DMS153 treated with DMSO at 0.1 percent for 48 hours (cell line): ENCODE results near the gene CEACAM16.
"Not testable (repeated sequence)": the region's sequence is repeated elsewhere in the genome, so short reads cannot be mapped to it uniquely, and the experiment has no call there.

Experiments
- DNase-seq: peaks from one replicate; lab custom pipeline; 2025; ENCODE audit not compliant: unreplicated experiment; lab: John Stamatoyannopoulos, UW

CEACAM16 gene, protein sequence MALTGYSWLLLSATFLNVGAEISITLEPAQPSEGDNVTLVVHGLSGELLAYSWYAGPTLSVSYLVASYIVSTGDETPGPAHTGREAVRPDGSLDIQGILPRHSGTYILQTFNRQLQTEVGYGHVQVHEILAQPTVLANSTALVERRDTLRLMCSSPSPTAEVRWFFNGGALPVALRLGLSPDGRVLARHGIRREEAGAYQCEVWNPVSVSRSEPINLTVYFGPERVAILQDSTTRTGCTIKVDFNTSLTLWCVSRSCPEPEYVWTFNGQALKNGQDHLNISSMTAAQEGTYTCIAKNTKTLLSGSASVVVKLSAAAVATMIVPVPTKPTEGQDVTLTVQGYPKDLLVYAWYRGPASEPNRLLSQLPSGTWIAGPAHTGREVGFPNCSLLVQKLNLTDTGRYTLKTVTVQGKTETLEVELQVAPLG

DNA sequence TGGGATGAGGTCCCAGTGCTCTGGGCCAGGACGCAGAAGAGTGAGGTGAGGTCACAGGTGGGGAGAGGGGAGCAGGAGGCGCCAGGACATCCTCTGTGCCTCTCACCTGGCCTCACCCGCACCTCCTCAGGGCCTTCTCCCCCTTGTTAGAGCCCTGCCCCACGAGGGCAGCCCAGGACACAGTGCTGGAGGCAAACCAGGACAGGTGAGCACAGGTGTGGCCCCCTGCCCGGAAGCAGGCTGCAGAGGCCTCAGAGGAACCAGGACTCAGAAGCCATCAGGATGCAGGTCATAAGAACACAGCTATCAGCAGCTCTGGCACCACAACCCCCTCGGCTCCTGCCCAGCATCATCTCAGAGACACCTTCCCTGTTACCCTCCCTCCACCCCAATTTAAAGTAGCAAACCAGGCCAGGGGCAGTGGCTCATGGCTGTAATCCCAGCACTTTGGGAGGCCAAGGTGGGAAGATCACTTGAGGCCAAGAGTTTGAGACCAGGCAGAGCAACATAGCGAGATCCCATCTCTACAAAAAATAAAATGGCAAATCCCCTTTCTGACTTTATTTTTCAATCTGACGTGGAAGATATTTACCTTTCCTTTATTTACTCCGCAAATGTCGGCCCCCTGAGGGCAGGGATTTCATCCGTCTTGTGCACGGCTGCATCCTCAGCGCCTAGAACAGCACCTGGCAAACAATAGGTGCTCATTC is at the start of gene CEACAM16:
Gene CEACAM16, plus strand, starts transcription at position 660 of the 710 bp plus-strand sequence. CDS start 2,306 bp downstream, outside the sequence.
- no peak for DNase-seq

DNA sequence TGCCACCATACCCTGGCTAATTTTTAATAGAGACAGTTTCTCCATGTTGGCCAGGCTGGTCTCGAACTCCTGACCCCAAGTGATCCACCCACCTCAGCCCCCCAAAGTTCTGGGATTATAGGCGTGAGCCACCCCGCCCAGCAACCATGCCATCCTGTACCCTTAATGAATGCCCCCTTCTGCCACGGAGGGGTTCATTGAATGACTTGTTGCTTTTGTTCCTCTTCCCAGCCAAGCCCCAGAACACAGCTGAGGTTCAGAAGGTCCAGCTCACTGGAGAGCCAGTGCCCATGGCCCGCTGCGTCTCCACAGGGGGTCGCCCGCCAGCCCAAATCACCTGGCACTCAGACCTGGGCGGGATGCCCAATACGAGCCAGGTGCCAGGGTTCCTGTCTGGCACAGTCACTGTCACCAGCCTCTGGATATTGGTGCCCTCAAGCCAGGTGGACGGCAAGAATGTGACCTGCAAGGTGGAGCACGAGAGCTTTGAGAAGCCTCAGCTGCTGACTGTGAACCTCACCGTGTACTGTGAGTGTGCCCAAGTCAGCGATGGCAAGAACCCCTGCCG is 49.3 kb upstream of the CEACAM16 start:
- no peak for DNase-seq

DNA sequence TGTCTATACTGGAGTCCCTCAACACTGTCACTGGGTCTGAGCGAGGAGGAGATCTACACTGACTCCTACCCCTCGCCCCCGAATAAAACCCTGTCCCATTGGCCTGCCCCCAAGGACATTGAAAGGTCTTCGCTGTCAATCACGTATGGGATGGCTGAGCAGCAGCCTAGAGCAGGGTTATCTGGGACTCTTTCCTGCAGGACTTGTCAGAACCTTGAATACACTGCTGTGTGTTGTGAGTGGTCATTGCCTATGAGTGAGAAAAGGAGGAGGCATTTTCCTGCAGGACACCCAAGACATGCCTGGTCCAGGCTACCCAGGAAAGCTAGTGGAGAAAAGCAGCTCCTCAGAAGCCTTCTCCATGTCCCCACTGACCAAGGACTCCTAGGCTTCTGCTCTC is 45.6 kb upstream of the CEACAM16 start:
- no peak for DNase-seq

DNA sequence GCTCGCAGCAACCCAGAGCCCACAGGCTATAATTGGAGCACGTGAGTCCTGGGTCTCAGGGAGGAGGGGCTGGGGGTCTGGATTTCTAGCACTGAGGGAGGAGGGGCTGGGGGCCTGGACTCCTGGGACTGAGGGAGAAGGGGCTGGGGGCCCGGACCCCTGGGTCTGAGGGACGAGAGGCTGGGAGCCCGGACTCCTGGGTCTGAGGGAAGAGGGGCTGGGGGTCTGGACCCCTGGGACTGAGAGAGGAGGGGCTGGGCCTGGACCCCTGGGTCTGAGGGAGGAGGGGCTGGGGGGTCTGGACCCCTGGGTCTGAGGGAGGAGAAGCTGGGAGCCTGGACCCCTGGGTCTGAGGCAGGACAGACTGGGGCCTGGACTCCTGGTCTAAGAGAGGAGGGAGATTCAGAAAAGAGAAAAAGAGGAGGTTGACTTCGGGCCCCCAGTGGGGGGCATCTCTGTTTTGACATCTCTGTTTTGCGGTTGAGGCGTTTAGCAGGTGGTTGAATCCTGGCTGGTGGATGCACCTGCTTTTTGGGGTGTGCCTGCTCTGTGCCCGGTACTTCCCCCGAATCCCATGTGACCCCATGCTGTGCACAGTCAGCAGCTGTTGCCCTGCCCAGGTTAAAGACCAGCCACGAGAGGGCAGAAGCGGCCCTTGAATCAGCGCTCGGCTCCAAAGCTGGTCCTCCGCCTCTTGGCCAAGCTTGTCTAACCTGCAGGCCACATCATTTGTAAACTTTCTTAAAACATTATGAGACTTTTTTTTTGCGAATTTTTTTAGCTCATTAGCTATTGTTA is 44.8 kb upstream of the CEACAM16 start:
- no peak for DNase-seq

DNA sequence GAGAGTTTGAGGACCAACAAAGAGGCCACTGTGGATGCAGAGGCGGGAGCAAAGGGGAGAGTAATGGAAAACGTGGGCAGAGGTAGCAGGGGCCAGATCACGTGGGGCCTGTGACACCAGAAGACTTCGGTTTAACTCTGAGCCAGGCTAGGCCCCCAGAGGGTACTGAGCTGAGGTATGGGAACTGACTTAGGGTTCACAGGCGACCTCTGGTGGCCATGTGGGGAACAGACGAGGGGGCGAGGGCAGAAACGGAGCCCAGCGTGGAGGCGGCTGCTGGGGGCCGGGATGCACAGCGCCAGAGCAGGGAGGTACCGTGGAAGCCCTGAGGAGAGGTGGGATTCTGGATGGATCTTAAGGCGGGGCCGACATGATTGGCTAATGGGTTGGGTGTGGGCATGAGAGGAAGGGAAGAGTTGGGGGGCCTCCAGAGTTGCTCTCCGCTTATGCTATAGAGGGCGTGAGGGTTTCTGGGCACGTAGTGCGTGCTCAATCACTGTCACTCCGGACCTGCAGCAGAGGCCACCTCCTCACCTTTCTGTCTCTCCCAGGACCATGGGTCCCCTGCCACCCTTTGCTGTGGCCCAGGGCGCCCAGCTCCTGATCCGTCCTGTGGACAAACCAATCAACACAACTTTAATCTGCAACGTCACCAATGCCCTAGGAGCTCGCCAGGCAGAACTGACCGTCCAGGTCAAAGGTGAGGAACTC is 41.6 kb upstream of the CEACAM16 start:
- DNase-seq, result no peak

DNA sequence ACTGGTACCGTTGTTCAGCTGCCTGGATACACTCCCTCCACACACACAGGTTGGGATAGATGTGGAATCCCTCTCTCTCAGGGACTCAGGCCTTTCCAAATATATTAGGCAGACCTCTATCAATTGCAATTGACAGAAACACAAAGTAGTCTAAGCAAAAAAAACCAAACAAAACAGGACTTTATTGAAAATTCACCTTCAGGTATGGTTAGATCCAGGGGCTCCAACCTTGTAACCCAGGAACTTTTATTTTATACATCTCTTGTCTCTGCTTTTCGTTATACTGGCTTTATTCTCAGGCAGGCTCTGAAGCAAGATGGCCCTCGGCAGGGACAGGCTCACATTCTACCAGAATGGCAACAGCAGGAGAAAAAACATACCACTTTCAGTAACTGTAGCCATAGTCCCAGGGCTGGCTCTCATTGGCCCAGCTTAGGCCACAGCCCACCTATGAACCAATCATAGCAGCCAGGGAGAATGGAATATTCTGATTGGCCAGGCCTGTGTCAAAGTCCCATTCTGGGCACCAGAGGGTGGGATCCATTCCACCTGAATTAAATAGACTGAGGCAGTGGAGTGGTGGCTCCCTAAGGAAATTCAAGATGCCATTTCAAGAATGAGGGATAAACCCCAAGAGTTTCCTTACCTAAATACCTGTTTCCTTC is 40.8 kb upstream of the CEACAM16 start:
- DNase-seq, result no peak

DNA sequence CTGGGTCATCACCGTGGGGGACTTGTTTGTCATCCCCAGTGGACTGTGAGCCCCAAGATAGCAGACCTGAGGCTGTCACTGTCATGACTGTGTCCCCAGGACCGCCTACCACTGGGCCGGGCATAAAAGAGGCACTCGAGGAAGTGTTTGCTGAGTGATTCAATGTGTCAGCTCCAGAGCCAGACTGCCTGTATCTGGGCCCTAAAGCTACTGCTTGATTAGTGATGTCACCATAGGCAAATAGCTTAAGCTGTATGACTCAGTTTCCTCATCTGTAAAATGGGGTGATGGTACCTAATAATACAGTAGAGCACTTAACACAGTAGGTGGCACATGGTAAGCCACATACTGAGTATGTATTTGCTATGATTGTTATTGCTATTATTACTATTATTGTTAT is 38.9 kb upstream of the CEACAM16 start:
- DNase-seq, result no peak

DNA sequence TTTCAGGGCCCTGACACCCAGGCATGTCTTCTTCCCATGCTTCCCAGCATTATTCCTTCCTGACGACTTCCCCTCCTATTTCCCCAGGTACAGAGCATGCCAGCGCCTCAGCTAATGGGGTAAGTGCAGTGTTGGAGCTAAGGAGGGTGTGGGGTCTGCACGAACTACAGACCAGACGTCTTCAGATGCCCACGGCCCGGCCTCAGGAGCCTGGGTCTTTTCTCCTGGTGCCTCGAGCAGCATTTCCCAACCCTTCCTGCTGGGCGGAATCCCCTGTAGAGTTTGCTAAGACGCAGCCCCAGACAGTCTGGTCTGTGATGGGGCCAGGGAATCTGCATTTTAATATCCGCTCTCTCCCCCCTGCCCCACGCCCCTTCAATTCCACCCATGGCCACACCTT is 37.7 kb upstream of the CEACAM16 start:
- DNase-seq, result no peak

DNA sequence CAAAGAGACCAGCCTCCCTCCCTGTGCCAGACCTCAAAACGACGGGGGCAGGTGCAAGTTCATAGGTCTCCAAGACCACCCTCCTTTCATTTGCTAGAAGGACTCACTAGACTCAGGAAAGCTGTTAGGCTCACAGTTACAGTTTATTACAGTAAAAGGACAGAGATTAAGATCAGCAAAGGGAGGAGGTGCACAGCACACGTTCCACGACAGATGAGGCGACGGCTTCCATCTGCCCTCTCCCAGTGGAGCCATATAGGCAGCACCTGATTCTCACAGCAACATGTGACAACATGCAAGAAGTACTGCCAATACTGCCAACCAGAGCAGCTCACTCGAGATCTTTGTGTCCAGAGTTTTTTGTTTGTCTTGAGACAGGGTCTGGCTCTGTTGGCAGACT is 37.0 kb upstream of the CEACAM16 start:
- no peak for DNase-seq

DNA sequence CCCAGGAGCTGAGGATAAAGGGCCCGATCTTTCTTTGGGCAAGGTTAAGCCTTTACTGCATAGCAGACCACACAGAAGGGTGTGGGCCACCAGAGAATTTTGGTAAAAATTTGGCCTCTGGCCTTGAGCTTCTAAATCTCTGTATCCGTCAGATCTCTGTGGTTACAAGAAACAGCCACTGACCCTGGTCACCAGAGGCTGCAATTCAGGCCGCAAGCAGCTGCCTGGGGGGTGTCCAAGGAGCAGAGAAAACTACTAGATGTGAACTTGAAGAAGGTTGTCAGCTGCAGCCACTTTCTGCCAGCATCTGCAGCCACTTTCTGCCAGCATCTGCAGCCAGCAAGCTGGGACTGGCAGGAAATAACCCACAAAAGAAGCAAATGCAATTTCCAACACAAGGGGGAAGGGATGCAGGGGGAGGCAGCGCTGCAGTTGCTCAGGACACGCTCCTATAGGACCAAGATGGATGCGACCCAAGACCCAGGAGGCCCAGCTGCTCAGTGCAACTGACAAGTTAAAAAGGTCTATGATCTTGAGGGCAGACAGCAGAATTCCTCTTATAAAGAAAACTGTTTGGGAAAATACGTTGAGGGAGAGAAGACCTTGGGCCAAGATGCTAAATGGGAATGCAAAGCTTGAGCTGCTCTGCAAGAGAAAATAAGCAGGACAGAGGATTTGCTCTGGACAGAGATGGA is 36.1 kb upstream of the CEACAM16 start:
- DNase-seq, result no peak

DNA sequence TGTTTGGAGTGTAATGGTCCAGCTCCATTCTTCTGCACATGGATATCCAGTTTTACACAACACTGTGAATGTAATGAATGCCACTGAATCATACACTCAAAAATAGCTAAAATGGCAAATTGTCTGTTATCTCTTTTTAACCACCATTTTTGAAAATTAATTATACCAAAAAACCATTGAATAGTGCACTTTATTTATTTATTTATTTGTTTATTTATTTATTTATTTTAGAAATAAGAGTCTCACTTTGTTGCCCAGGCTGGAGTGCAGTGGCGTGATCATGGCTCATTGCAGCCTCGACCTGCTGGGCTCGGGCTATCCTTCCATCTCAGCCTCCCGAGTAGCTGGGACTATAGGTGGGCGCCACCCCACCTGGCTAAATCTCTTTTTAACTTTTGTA is 35.0 kb upstream of the CEACAM16 start:
- DNase-seq, result no peak

DNA sequence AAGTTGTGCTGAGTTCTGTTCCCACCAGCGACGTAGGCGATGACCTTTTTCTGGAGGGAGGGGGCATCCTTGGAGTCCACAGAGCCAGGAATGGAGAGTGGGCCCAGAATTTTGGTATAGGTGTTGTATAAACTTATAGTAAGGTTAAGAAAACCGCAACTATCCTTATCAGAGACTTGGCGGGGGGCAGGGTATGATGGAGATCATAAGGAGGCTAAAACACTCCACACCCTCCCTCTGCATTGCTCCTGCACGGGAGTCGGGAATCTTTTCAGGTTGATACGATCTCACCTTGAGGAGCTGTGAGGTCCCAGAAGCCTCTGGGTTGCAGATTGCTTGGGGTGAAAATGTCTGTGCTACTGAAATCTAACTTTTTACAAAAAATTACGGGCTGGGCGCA is 34.0 kb upstream of the CEACAM16 start:
- no peak for DNase-seq

DNA sequence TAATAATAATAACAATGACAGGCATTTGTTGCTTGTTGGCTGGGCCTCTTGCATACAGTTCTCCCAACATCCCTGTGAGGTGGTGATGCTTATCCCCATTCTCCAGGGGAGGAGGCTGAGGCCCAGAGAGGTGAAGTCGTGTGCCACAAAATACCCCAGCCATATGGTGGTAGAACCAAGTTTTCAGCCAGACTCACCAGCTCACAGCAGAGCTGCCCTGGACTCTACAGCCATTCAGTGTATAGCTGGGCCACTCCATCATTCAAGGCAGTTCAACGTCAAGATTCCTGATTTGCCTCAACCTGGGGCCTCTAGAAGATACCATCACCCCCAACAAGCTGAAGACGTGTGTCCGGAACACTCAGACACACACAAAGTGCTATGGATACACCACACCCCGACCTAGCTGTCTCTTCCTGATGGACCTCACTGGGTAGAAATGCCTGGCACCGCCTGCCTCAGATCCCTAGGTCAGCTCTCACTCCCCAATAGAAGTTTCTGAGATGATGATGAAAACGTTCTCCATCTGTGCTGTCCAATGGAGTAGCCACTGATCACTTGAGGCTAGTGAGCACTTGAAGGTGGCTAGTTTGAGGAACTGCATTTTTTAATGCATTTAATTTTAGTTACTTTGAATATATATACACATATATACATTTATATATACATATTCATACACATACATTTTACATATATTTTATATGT is 31.9 kb upstream of the CEACAM16 start:
- DNase-seq, result no peak

DNA sequence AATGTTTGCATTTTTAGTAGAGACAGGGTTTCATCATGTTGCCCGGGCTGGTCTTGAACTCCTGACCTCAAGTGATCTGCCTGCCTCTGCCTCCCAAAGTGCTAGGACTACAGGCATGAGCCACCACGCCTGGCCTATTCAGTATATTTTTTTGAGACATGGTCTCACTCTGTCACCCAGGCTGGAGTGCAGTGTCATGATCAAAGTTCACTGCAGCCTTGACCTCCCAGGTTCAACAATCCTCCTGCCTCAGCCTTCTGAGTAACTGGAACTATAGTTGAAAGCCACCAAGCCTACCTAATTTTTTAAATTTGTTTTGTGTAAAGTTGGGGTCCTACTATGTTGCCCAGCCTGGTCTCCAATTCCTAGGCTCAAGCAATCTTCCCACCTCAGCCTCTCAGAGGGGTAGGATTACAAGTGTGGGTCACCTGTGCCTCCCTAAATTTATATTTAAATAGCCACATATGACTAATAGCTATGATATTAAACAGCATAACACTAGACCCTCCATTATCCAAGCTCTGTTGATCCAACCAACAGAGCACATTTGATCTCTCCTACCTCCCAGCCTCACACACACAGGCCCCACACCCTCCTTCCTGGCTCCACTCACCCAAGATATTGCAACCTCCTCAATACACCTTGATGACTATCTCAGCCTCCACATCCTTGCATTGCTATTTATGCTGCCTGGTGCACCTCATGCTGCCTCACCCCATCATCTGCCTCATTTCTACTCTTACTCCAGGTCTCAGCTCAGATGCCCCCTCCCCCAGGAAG is 29.8 kb upstream of the CEACAM16 start:
- no peak for DNase-seq

DNA sequence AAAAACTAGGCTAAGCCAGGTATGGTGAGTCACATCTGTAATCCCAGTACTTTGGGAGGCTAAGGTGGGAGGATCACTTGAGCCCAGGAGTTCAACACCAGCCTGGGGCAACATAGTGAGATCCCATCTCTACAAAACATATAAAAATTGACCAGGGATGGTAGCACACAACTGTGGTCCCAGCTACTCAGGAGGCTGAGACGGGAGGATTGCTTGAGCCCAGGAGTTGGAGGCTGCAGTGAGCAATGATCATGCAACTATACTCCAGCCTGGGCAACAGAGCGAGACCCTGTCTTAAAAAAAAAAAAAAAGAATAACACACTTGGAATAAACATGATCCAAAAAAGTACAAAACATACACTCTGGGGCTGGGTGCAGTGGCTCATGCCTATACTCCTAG is 28.9 kb upstream of the CEACAM16 start:
- not testable (repeated sequence) for DNase-seq

DNA sequence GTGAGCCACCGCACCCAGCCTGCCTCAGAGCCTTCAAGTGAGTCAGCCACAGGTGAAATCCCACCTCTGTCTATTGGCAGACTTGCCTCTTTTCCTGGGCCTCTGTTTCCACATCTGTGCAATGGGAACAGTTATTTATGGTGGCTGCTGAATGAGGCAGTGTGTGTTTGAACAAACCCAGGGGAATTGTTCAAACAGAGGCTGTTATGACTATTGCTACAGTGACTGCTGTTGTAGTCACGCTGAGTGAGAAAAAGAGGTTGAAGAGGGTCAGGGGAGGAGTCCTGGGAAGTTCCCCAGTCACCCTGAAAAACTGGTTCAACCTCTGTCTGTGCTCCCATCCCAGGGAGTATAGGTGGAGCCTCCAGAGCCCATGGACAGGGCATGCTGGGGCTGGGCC is 27.6 kb upstream of the CEACAM16 start, which contains the start of gene CEACAM19:
Gene CEACAM19, plus strand, starts transcription at position 83 of the 400 bp plus-strand sequence. CDS start 450 bp downstream, outside the sequence.
- no peak for DNase-seq

DNA sequence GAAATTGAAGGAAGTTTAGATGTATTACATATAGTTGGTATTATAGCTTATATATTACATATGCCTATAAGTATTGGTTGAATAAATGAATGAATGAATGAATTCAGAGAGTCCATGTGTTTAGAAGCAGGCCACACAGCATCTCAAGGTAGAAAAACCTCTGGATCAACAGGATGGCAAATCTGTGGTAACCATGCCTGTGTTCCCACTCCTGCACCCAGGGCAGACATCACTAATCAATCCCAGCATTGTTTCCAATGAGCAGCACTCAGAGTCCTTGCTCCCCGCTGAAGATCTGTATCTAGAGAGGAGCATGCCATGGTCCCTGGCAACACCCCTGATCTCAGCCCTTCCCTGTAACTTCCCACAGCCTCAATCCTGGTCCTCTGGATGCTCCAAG is 26.7 kb upstream of the CEACAM16 start:
- DNase-seq, result no peak

DNA sequence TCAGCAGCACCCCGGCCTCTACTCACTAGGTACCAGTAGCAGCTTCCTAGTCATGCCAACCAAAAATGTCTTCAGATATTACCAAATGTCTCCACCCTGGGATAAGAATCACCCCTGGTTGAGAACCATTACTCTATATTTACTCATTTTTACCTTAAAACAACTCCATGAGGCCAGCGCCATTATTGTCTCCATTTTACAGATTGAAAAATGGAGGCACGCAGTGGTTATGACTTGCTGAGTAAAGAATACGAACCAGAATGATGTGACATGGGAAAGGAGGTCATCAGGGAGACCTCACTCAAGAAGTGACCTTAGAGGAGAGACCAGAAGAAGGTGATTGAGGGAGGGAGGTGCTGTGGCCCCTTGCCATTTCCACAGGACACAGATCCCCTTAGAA is 25.4 kb upstream of the CEACAM16 start:
- no peak for DNase-seq
